ENCODE results near the gene ADGRL2. TPM values are rescaled to one million over a fixed set of nuclear protein-coding genes. Genes with fewer than 3 reads are reported as not detected.

ADGRL2 gene
- total and polyA plus RNA-seq, 9 of the 15 experiments (the other 6 are each of a cell fraction or from before 2014, with no cell fraction given): 0.03 to 0.15 (median 0.13) TPM; not detected in 6

- H3K9me1 ChIP-seq (ENCODE audit: control insufficient read depth, insufficient read depth, low read length): no peaks in the 10 kb centered on the region
- H3K36me3 ChIP-seq (ENCODE audit: control insufficient read depth, insufficient read depth, low read length): no peaks in the 10 kb centered on the region
- H3K27me3 ChIP-seq (ENCODE audit: control insufficient read depth in 2 of 2, insufficient read depth in 2 of 2, low read length in 2 of 2): no peaks in the 10 kb centered on the region
- H3K4me2 ChIP-seq (ENCODE audit: insufficient read depth, low read length): no peak overlapping the region
- in situ Hi-C loops (cut with MboI): no loop called here
- H3K79me2 ChIP-seq (ENCODE audit: control insufficient read depth, insufficient read depth, low read length): no peaks in the 10 kb centered on the region
- H3K4me3 ChIP-seq: no peak overlapping the region
- no peak overlapping the region for H2AFZ ChIP-seq (ENCODE audit: low read depth, low read length)
- no peak overlapping the region for H3K27ac ChIP-seq (ENCODE audit: extremely low read depth, low read depth, low read length)
- no TSS peak for BruUV-seq (replicated peaks)
- intact Hi-C loops (cut with micrococcal nuclease): no loop called here
- POLR2A ChIA-PET: no interaction called here
- no peak for ATAC-seq
- no peaks in the 10 kb centered on the region for H4K20me1 ChIP-seq (replicated peaks; ENCODE audit: control insufficient read depth, insufficient read depth, low read length)
- no peak for FAIRE-seq
- DNase-seq (ENCODE audit: extremely low read depth in 1 of 4, low spot score in 3 of 4): no peak
- 2% methylated on average over 3 of the region's 3 CpGs for WGBS (ENCODE audit: insufficient coverage, low coverage, missing lambda C conversion rate)
- H3K9ac ChIP-seq (ENCODE audit: insufficient read depth in 1 of 2, low read depth in 2 of 2, low read length in 2 of 2): no peak overlapping the region
- TF ChIP-seq FOXP1 (CRISPR knock-in tag; IDR thresholded peaks at IDR 0.05): no peak
- no peak for TF ChIP-seq ZNF75A (CRISPR knock-in tag; IDR thresholded peaks at IDR 0.05)
- H3K9me3 ChIP-seq (replicated peaks; ENCODE audit: control insufficient read depth, insufficient read depth, low read depth, low read length): no peaks in the 10 kb centered on the region
- CTCF ChIA-PET (ENCODE audit: low intra/inter-chr PET ratio): no interaction called here
- no peaks in the 10 kb centered on the region for H3K4me1 ChIP-seq (replicated peaks in 1 of 2; ENCODE audit: control insufficient read depth in 2 of 2, insufficient read depth in 2 of 2, low read length in 2 of 2)
These were observed 150.0 kb downstream of the ADGRL2 start for GRCh38 chr1:81950591-81951244.

GRCh38 chr1:81954534-81955020 is 153.8 kb downstream of the ADGRL2 start:
- Histone ChIP-seq H2AFZ (ENCODE audit: low read depth, low read length) (no peak overlapping the region), H3K4me3 (no peak overlapping the region), H3K9me3 (replicated peaks; ENCODE audit: control insufficient read depth, insufficient read depth, low read depth, low read length) (no peaks in the 10 kb centered on the region), H3K79me2 (ENCODE audit: control insufficient read depth, insufficient read depth, low read length) (no peaks in the 10 kb centered on the region), H3K9ac (ENCODE audit: insufficient read depth in 1 of 2, low read depth in 2 of 2, low read length in 2 of 2) (no peak overlapping the region), H3K27ac (ENCODE audit: extremely low read depth, low read depth, low read length) (no peak overlapping the region), H3K27me3 (ENCODE audit: control insufficient read depth in 2 of 2, insufficient read depth in 2 of 2, low read length in 2 of 2) (no peaks in the 10 kb centered on the region), H3K4me1 (replicated peaks in 1 of 2; ENCODE audit: control insufficient read depth in 2 of 2, insufficient read depth in 2 of 2, low read length in 2 of 2) (no peaks in the 10 kb centered on the region), H3K36me3 (ENCODE audit: control insufficient read depth, insufficient read depth, low read length) (no peaks in the 10 kb centered on the region), H3K4me2 (ENCODE audit: insufficient read depth, low read length) (no peak overlapping the region), H3K9me1 (ENCODE audit: control insufficient read depth, insufficient read depth, low read length) (no peaks in the 10 kb centered on the region), H4K20me1 (replicated peaks; ENCODE audit: control insufficient read depth, insufficient read depth, low read length) (no peaks in the 10 kb centered on the region)
- POLR2A ChIA-PET: no interaction called here
- CTCF ChIA-PET (ENCODE audit: low intra/inter-chr PET ratio): no interaction called here
- intact Hi-C loops (cut with micrococcal nuclease): no loop called here
- FAIRE-seq: no peak
- in situ Hi-C loops (cut with MboI): no loop called here
- DNase-seq (ENCODE audit: extremely low read depth in 1 of 4, low spot score in 3 of 4): no peak
- BruUV-seq (replicated peaks): no TSS peak
- no peak for ATAC-seq
- WGBS (ENCODE audit: insufficient coverage, low coverage, missing lambda C conversion rate): 6% methylated on average over 8 of the region's 8 CpGs
- TF ChIP-seq PCBP2 (IDR thresholded peaks at IDR 0.05; ENCODE audit: low read depth, low read length, poor library complexity, severe bottlenecking) (no peak), ZNF586 (CRISPR knock-in tag; conservative IDR thresholded peaks at IDR 0.05) (no peak), TAF1 (IDR thresholded peaks at IDR 0.05; ENCODE audit: control insufficient read depth, extremely low read depth, insufficient read depth, low read length, severe bottlenecking) (no peak), ZNF561 (CRISPR knock-in tag; conservative IDR thresholded peaks at IDR 0.05) (no peak), SMC3 (conservative IDR thresholded peaks at IDR 0.05; ENCODE audit: insufficient read depth, low read depth, low read length) (no peak), ATF2 (CRISPR knock-in tag; IDR thresholded peaks at IDR 0.05) (no peak), HMGXB4 (CRISPR knock-in tag; IDR thresholded peaks at IDR 0.05) (no peak), HDAC2 (IDR thresholded peaks at IDR 0.05) (no peak), MEF2A (IDR thresholded peaks at IDR 0.05; ENCODE audit: control insufficient read depth, low read depth, low read length) (no peak), PHF21A (IDR thresholded peaks at IDR 0.05; ENCODE audit: borderline replicate concordance, low read depth) (no peak), SMARCA5 (IDR thresholded peaks at IDR 0.05) (no peak)
